GM12892 (cell line): ENCODE measurements around the gene RBM27.

Source experiments
- POLR2AphosphoS5 ChIP-seq: IDR thresholded peaks from 2 replicates; pipeline ENCODE4 v1.6.1; 2011; ENCODE audit warnings: low read depth, low read length, control low read depth
- TAF1 ChIP-seq: IDR thresholded peaks from 2 replicates; pipeline ENCODE4 v1.6.1; 2011; ENCODE audit warnings: low read depth, mild to moderate bottlenecking, control low read depth, low read length, borderline replicate concordance

DNA sequence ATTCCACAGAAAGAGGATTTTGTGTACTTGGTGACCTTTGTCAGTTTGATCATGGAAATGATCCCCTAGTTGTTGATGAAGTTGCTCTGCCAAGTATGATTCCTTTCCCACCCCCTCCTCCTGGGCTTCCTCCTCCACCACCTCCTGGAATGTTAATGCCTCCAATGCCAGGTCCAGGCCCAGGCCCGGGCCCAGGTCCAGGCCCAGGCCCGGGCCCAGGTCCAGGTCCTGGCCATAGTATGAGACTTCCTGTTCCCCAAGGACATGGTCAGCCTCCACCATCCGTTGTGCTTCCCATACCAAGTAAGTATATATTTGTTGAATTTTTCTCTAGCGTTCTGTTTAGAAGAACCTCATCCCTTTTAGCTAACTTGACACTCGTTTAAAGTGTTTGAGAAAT lies 30.0 kb downstream of the RBM27 start:
- TF ChIP-seq TAF1, result no peak
- TF ChIP-seq POLR2AphosphoS5, result no peak
